SH-SY5Y (cell line): Measurements from ENCODE around the gene RIN1.

ENCODE experiments used
- GATA2 ChIP-seq: IDR thresholded peaks from 2 replicates; pipeline ENCODE4 v1.6.1; 2011; ENCODE audit warnings: mild to moderate bottlenecking, low read depth, low read length
- GATA3 ChIP-seq: IDR thresholded peaks from 2 replicates; pipeline ENCODE4 v1.6.1; 2011; ENCODE audit warnings: low read depth, mild to moderate bottlenecking, low read length, moderate library complexity

DNA sequence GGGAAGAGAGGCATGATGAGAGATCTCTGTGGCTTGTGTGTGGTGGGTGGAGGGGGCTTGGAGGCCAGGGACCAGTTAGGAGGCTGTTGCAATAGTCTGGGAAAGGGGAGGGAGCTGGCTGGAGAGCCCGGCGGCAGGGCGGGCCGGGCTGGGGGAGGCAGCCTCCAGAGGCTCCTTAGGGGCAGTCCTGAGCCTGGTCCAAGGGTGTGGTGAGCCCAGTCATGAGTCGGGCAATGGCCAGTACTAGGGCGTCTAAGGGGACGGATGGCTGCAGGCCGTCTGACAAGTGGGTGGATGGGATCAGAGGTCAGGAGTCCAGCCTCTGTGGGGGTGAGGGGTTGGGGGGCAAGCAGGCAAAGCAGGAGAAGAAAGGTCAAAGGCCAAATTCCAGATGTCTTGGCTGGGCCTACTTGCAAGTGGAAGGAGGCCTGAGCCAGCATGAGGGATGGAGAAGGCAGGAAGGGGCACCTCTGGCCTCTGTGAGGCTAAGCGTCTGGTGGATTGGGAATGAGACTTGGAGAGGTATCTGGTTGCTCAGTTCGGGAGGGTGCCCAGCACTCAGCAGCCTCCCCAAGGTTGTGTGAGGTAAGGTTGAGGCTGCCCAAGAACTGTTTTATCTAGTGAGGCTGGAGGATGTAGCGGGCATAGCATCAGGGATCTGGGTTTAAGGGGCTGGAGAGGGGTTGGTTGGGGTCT is 13.4 kb downstream of the RIN1 start:
- TF ChIP-seq GATA2 (no peak), GATA3 (no peak)
